Kidney (tissue), 14 donors: ENCODE measurements around the gene RASSF9. TPM values are rescaled to one million over a fixed set of nuclear protein-coding genes. Genes with fewer than 3 reads are reported as not detected.
A peak's percentile ranks its signal among the peaks of the same experiment; 100 is the strongest.

Experiments
- DNase-seq, 5 donors: peaks; one replicate each; pipeline ENCODE4 v3.0.0-alpha.2; 2013 to 2020
- FAIRE-seq: peaks from 2 replicates; lab custom pipeline; 2012; peaks lifted over from hg19 to GRCh38; lab: Jason Lieb, UNC
- H3K27ac ChIP-seq, 2 donors: one replicate each; pipeline ENCODE4 v1.7.0; 2013; ENCODE audit warnings: low read depth in 2 of 2, low read length in 2 of 2, inconsistent platforms in 1 of 2
- H3K27me3 ChIP-seq: one replicate; pipeline ENCODE4 v1.7.1; 2013; ENCODE audit warnings: low read length, inconsistent platforms; ENCODE audit not compliant: control insufficient read depth, insufficient read depth
- H3K36me3 ChIP-seq, 3 donors: one replicate each; pipeline versions ENCODE4 v1.7.0 to v1.7.1; 2013; ENCODE audit warnings: low read length in 3 of 3, control low read depth in 1 of 3, inconsistent platforms in 1 of 3; ENCODE audit not compliant: insufficient read depth in 3 of 3, control insufficient read depth in 2 of 3
- H3K4me1 ChIP-seq, 3 donors: one replicate each; pipeline versions ENCODE4 v1.7.0 to v1.7.1; 2013; ENCODE audit warnings: low read length in 3 of 3, inconsistent platforms in 1 of 3, low read depth in 1 of 3; ENCODE audit not compliant: control insufficient read depth in 2 of 3, insufficient read depth in 2 of 3
- H3K4me3 ChIP-seq, 3 donors: one replicate each; pipeline versions ENCODE4 v1.7.0 to v1.8.1; 2013; ENCODE audit warnings: low read length in 3 of 3, control low read depth in 1 of 3, inconsistent platforms in 1 of 3
- H3K9ac ChIP-seq, 3 donors: one replicate each; pipeline versions ENCODE4 v1.7.0 to v1.7.1; 2013; ENCODE audit warnings: low read length in 3 of 3, control low read depth in 1 of 3, inconsistent platforms in 1 of 3
- H3K9me3 ChIP-seq, 3 donors: one replicate each; pipeline versions ENCODE4 v1.7.0 to v1.7.1; 2013; ENCODE audit warnings: low read length in 3 of 3, control low read depth in 1 of 3, inconsistent platforms in 1 of 3; ENCODE audit not compliant: control insufficient read depth in 2 of 3, insufficient read depth in 1 of 3
- CTCF ChIP-seq: IDR thresholded peaks from 3 replicates; pipeline ENCODE4 v1.5.1; 2012; ENCODE audit warnings: mild to moderate bottlenecking, moderate library complexity, borderline replicate concordance; ENCODE audit not compliant: insufficient read depth; ENCODE audit errors: extremely low read depth
- intact Hi-C: fragments of 100-400 bp; cut with DNase I; formaldehyde crosslinking; loops from one replicate; pipeline ENCODE4 v1.11.1; 2022
- polyA plus RNA-seq: library from polyadenylated mRNA; stranded (reverse); fragments of 350-450 nt; fragmentation: Illumina TruSeq; extraction: RNeasy Lipid Tissue Mini Kit (QIAGEN cat#74804); gene quantifications from one replicate; pipeline ENCODE4 v1.2.3, GENCODE V29; 2014; ENCODE audit warnings: low read depth, low replicate concordance; ENCODE audit not compliant: insufficient read depth
- total RNA-seq: library from RNA; stranded (reverse); fragmentation: NEBNext Ultra II Directional; extraction: Animal tissue kit (Norgen Biotek cat#: 25700); gene quantifications from one replicate; pipeline ENCODE4 v1.2.1, GENCODE V29; 2021
- donor health status: control.
- donor health status: control.
- donor health status: control.
- donor health status: control.
- donor health status: control.
- donor health status: DM: yes; HTN: yes; CAD: no.
- donor health status: Normal renal cell carcinoma (clear cell type).

RASSF9 gene
- total and polyA plus RNA-seq, 2 donors from 2014 or later = 1.0 to 10.1 TPM

DNA sequence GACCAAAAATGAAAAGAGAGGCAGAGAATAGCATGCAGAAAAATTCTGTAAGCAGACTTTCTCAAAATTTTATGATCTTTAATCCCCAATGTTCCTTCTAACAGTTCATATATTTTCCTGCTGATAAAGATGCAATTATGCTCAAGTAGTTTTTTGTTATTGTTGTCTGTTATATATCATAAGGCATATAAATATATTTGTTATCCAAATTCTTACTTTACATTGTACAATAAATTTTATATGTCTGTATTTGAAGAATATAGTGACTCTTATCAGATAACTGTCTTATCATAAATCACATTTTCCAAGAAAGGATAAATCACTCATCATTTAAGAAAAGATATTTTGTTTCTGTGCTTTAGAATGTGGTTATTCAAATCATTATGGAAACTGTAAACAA, 2.6 kb downstream of the RASSF9 start:
- Histone ChIP-seq H3K36me3 (no peaks in the 10 kb centered on the region), H3K9me3 (no peaks in the 10 kb centered on the region), H3K4me1 (peaks cover 0 to 2% (median 0%) of the 10 kb centered on the region in 3 donors), H3K9ac (no peak overlapping the region), H3K4me3 (peak overlapping the region; percentile 7 to 13 (median 11)), H3K27ac (no peak overlapping the region), H3K27me3 (no peaks in the 10 kb centered on the region)
- no peak for TF ChIP-seq CTCF
- intact Hi-C loops = no loop called here
- peak in 1 of 5 donors; percentile 17 for DNase-seq
- FAIRE-seq = peak; percentile 81

- H3K36me3 ChIP-seq = no peaks in the 10 kb centered on the region
- FAIRE-seq (peak; percentile 6), DNase-seq (no peak)
- H3K27me3 ChIP-seq = no peaks in the 10 kb centered on the region
- intact Hi-C loops = no loop called here
- H3K4me3 ChIP-seq = peak overlapping the region in 1 of 3 donors; percentile 8
- H3K27ac ChIP-seq = no peak overlapping the region
- peaks cover 0 to 1% (median 0%) of the 10 kb centered on the region in 3 donors for H3K4me1 ChIP-seq
- H3K9ac ChIP-seq = no peak overlapping the region
- no peak for TF ChIP-seq CTCF
- no peaks in the 10 kb centered on the region for H3K9me3 ChIP-seq
Observed at GRCh38 chr12:85831327-85831990, 4.8 kb downstream of the RASSF9 start.

DNA sequence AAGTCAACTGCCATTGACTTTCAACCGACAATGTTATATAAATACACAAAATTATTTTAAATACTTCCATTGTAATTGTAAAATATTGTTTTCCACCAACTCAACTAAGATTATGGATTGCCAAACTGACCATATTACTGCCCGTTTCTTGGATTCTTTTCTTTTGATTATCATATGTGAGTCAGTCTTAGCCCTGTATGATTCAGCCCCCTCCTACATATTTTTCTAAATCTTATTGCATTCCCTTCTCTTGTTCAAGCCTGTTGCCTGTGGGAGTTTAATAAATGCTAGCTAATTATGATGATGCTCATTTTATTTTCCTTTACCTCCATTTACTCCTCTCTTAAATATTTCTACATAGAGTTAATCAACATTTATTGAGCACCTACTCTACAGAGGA, 6.8 kb downstream of the RASSF9 start:
- Histone ChIP-seq H3K9me3 (no peaks in the 10 kb centered on the region), H3K4me3 (no peak overlapping the region), H3K27me3 (no peaks in the 10 kb centered on the region), H3K4me1 (no peaks in the 10 kb centered on the region), H3K36me3 (no peaks in the 10 kb centered on the region), H3K27ac (no peak overlapping the region), H3K9ac (no peak overlapping the region)
- DNase-seq = no peak
- FAIRE-seq = no peak
- TF ChIP-seq CTCF = no peak
- intact Hi-C loops = no loop called here
